ENCODE results near the gene FATE1. TPM values are rescaled to one million over a fixed set of nuclear protein-coding genes. Genes with fewer than 3 reads are reported as not detected.

The FATE1 gene
- total RNA-seq, 6 donors from 2014 or later: 0.88 TPM; not detected in 5

GRCh38 chrX:151680805-151681204 lies 35.0 kb upstream of the FATE1 start:
- H3K9me3 ChIP-seq: no peaks in the 10 kb centered on the region
- no peaks in the 10 kb centered on the region for H3K27me3 ChIP-seq
- ATAC-seq (ENCODE audit: low FRiP score in 2 of 2): peak; percentile 42 to 54
- H3K36me3 ChIP-seq: no peaks in the 10 kb centered on the region
- no peak overlapping the region for H3K27ac ChIP-seq
- TF ChIP-seq POLR2AphosphoS5 (IDR thresholded peaks at IDR 0.05) (no peak), CTCF (IDR thresholded peaks at IDR 0.05) (peak; percentile 42 to 71 (median 55))
- H3K4me1 ChIP-seq: no peaks in the 10 kb centered on the region
- no peak overlapping the region for H3K4me3 ChIP-seq
- DNase-seq: no peak
- 39 to 43% methylated on average over 3 to 4 of the region's 4 CpGs for WGBS, 2 donors

DNA sequence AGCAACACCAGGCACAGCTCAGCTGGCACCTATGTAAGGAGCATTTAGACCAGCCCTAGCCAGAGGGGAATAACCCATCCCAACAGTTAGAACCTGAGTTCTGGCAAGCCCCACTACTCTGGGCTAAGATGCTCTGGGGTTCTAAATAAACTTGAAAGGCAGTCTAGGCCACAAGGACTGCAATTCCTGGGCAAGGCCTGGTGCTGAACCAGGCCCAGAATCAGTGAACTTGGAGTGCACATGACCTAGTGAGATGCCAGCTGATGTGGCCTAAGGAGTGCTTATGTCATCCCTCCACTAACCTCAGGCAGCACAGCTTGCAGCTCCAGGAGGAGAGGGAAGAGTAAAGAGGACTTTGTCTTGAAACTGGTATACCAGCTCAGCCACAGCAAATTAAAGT lies 28.2 kb upstream of the FATE1 start:
- ATAC-seq (ENCODE audit: low FRiP score in 2 of 2) (no peak), DNase-seq (no peak)
- Histone ChIP-seq H3K27ac (no peak overlapping the region), H3K9me3 (no peaks in the 10 kb centered on the region), H3K36me3 (no peaks in the 10 kb centered on the region), H3K4me3 (no peak overlapping the region), H3K27me3 (no peaks in the 10 kb centered on the region), H3K4me1 (no peaks in the 10 kb centered on the region)
- TF ChIP-seq EP300 (IDR thresholded peaks at IDR 0.05): no peak
- TF ChIP-seq CTCF (IDR thresholded peaks at IDR 0.05): no peak
- no peak for TF ChIP-seq POLR2A (IDR thresholded peaks at IDR 0.05)
- no peak for TF ChIP-seq POLR2AphosphoS5 (IDR thresholded peaks at IDR 0.05)

DNA sequence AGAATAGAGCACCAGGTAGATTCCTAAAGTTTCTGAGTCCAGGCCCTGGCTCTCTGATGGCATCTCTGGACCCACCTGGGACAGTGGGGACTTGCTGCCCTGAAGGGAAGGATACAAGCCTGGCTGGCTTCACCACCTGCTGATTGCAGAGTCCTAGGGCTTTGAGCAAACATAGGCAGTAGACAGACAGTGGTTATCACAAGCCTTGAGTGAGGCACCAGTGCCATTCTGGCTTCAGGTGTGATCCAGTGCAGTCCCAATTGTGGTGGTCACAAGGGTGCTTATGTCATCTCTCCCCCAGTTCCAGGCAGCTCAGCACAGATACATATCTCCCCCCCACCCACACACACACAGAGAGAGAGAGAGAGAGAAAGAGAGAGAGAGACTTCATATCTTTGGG lies 27.1 kb upstream of the FATE1 start:
- TF ChIP-seq POLR2AphosphoS5 (IDR thresholded peaks at IDR 0.05) (no peak), EP300 (IDR thresholded peaks at IDR 0.05) (no peak), POLR2A (IDR thresholded peaks at IDR 0.05) (no peak), CTCF (IDR thresholded peaks at IDR 0.05) (no peak)
- Histone ChIP-seq H3K36me3 (no peaks in the 10 kb centered on the region), H3K9me3 (no peaks in the 10 kb centered on the region), H3K4me3 (no peak overlapping the region), H3K4me1 (no peaks in the 10 kb centered on the region), H3K27me3 (no peaks in the 10 kb centered on the region), H3K27ac (no peak overlapping the region)
- ATAC-seq (ENCODE audit: low FRiP score in 2 of 2) (no peak), DNase-seq (no peak)

- 88 to 92% methylated on average over 2 to 6 of the region's 6 CpGs for WGBS, 2 donors
- Histone ChIP-seq H3K9me3 (no peaks in the 10 kb centered on the region), H3K27ac (no peak overlapping the region), H3K4me3 (no peak overlapping the region), H3K36me3 (no peaks in the 10 kb centered on the region), H3K27me3 (peaks cover 0 to 5% (median 0%) of the 10 kb centered on the region in 4 donors), H3K4me1 (peaks cover 0 to 10% (median 0%) of the 10 kb centered on the region in 4 donors)
- TF ChIP-seq POLR2AphosphoS5 (IDR thresholded peaks at IDR 0.05) (no peak), CTCF (IDR thresholded peaks at IDR 0.05) (no peak), POLR2A (IDR thresholded peaks at IDR 0.05) (no peak), EP300 (IDR thresholded peaks at IDR 0.05) (no peak)
- ATAC-seq (ENCODE audit: low FRiP score in 2 of 2): no peak
- peak in 1 of 2 donors; percentile 16 for DNase-seq
Observed at GRCh38 chrX:151692825-151693224, 23.0 kb upstream of the FATE1 start.

GRCh38 chrX:151694121-151694520 lies 21.7 kb upstream of the FATE1 start:
- Histone ChIP-seq H3K36me3 (no peaks in the 10 kb centered on the region), H3K4me1 (peaks cover 0 to 10% (median 0%) of the 10 kb centered on the region in 4 donors), H3K4me3 (no peak overlapping the region), H3K27me3 (peaks cover 0 to 5% (median 0%) of the 10 kb centered on the region in 4 donors), H3K27ac (no peak overlapping the region), H3K9me3 (no peaks in the 10 kb centered on the region)
- DNase-seq (peak in 1 of 2 donors; percentile 0), ATAC-seq (ENCODE audit: low FRiP score in 2 of 2) (no peak)
- TF ChIP-seq POLR2AphosphoS5 (IDR thresholded peaks at IDR 0.05) (no peak), CTCF (IDR thresholded peaks at IDR 0.05) (no peak), POLR2A (IDR thresholded peaks at IDR 0.05) (no peak), EP300 (IDR thresholded peaks at IDR 0.05) (no peak)
- 74 to 90% methylated on average over 7 to 12 of the region's 12 CpGs for WGBS, 2 donors

All from upper lobe of left lung (tissue), 6 donors.